Stimulated activated CD4-positive, alpha-beta T cell treated with anti-CD3 and anti-CD28 coated beads, Interleukin-1b, Interleukin-23, amount 100 ng/mL, for 4 hours (primary cell): ENCODE measurements around the gene PCBP4.

Experiments
- DNase-seq, 2 donors: peaks; one replicate each; pipeline ENCODE4 v3.0.0-alpha.2; 2020; ENCODE audit warnings: low read depth in 2 of 2

The PCBP4 gene

GRCh38 chr3:51967384-51968169 lies at the start of gene PCBP4:
Gene PCBP4, minus strand, starts transcription at chr3:51967454. Its CDS starts 6,214 bp downstream, at chr3:51961240.
- no peak for DNase-seq

GRCh38 chr3:52015438-52016228 lies 48.4 kb upstream of the PCBP4 start:
- DNase-seq = no peak

- no peak for DNase-seq
These were observed 47.4 kb upstream of the PCBP4 start for GRCh38 chr3:52014613-52015012.

GRCh38 chr3:52013802-52014598 lies 46.7 kb upstream of the PCBP4 start:
- DNase-seq = no peak

GRCh38 chr3:52012699-52013098 lies 45.4 kb upstream of the PCBP4 start:
- no peak for DNase-seq

- no peak for DNase-seq
These were observed 43.2 kb upstream of the PCBP4 start for GRCh38 chr3:52010431-52010830.

- DNase-seq = no peak
These were observed 40.0 kb upstream of the PCBP4 start for GRCh38 chr3:52007291-52007690.

- no peak for DNase-seq
These were observed 39.5 kb upstream of the PCBP4 start for GRCh38 chr3:52006820-52007133.

- no peak for DNase-seq
These were observed 39.0 kb upstream of the PCBP4 start for GRCh38 chr3:52006017-52006819.

- DNase-seq = no peak
These were observed 38.3 kb upstream of the PCBP4 start for GRCh38 chr3:52005571-52005986.

- DNase-seq = no peak
These were observed 37.7 kb upstream of the PCBP4 start for GRCh38 chr3:52004906-52005395.

- DNase-seq = no peak
These were observed 37.0 kb upstream of the PCBP4 start for GRCh38 chr3:52004163-52004787.

- no peak for DNase-seq
These were observed 35.5 kb upstream of the PCBP4 start for GRCh38 chr3:52002748-52003147.

- peak; percentile 78 to 81 for DNase-seq
These were observed 34.3 kb upstream of the PCBP4 start for GRCh38 chr3:52001443-52001974.

- no peak for DNase-seq
These were observed 32.6 kb upstream of the PCBP4 start for GRCh38 chr3:51999846-52000245.

GRCh38 chr3:51998774-51999173 lies 31.5 kb upstream of the PCBP4 start:
- no peak for DNase-seq

GRCh38 chr3:51997935-51998596 lies 30.8 kb upstream of the PCBP4 start:
- DNase-seq = no peak

GRCh38 chr3:51997172-51997571 lies 29.9 kb upstream of the PCBP4 start:
- no peak for DNase-seq

- DNase-seq = peak; percentile 82 to 87
These were observed 28.3 kb upstream of the PCBP4 start, which contains the start of gene RPL29 for GRCh38 chr3:51995346-51996163. Gene RPL29, minus strand, starts transcription at chr3:51995895. Its CDS starts 434 bp downstream, at chr3:51995461.
